ENCODE data around the gene TDG. TPM values are rescaled to one million over a fixed set of nuclear protein-coding genes. Genes with fewer than 3 reads are reported as not detected.

The TDG gene
- total RNA-seq, 1 experiment from 2014 or later = 70.3 TPM

DNA sequence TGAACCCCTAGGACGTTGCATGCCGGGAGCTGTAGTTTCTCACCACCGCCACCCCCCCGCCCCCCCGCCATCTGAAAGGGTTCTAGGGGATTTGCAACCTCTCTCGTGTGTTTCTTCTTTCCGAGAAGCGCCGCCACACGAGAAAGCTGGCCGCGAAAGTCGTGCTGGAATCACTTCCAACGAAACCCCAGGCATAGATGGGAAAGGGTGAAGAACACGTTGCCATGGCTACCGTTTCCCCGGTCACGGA lies 36.0 kb upstream of the TDG start:
- Histone ChIP-seq H3K18ac (ENCODE audit: insufficient read length, low read depth, low read length) (no peak overlapping the region), H3K27me3 (ENCODE audit: insufficient read depth, low read length) (no peaks in the 10 kb centered on the region), H3K79me2 (ENCODE audit: insufficient read depth, low read length) (peaks cover 20% of the 10 kb centered on the region), H2BK20ac (ENCODE audit: low read depth, low read length, poor library complexity, severe bottlenecking) (no peak overlapping the region), H2AK5ac (ENCODE audit: insufficient read length, low read length) (no peak overlapping the region), H3K27ac (ENCODE audit: insufficient read length, low read depth, low read length) (no peak overlapping the region), H3K9ac (ENCODE audit: extremely low read depth, insufficient read length, low read length) (peak overlapping the region; percentile 87), H2BK5ac (ENCODE audit: insufficient read length, low read length) (no peak overlapping the region), H3K56ac (ENCODE audit: insufficient read length, low read depth, low read length) (no peak overlapping the region), H4K5ac (ENCODE audit: insufficient read length, low read depth, low read length) (no peak overlapping the region), H4K91ac (ENCODE audit: insufficient read length, low read depth, low read length) (no peak overlapping the region), H4K20me1 (ENCODE audit: control insufficient read depth, insufficient read depth, insufficient read length) (peaks cover 2% of the 10 kb centered on the region), H2BK15ac (ENCODE audit: low read depth, low read length) (no peak overlapping the region), H3K23me2 (ENCODE audit: insufficient read length, low read depth, low read length, poor library complexity, severe bottlenecking) (peaks cover 15% of the 10 kb centered on the region), H3T11ph (ENCODE audit: low read length) (no peak overlapping the region), H2BK12ac (ENCODE audit: insufficient read length, low read depth, low read length) (no peak overlapping the region), H4K8ac (replicated peaks; ENCODE audit: insufficient read length, low read depth, low read length) (no peak overlapping the region), H2BK120ac (ENCODE audit: low read depth, low read length, poor library complexity, severe bottlenecking) (no peak overlapping the region), H3K4ac (ENCODE audit: low read depth, low read length) (no peak overlapping the region), H2AFZ (ENCODE audit: low read length) (no peak overlapping the region), H3K9me3 (ENCODE audit: control insufficient read depth, low read depth, low read length) (no peaks in the 10 kb centered on the region), H3K23ac (ENCODE audit: insufficient read length, low read depth, low read length) (no peak overlapping the region), H3K14ac (ENCODE audit: insufficient read depth, low read length) (no peak overlapping the region), H3K4me2 (ENCODE audit: insufficient read depth, insufficient read length, low read length) (peak overlapping the region; percentile 97), H3K79me1 (ENCODE audit: insufficient read depth, low read depth, low read length, poor library complexity, severe bottlenecking) (peaks cover 7% of the 10 kb centered on the region), H3K4me1 (ENCODE audit: insufficient read depth, low read length) (no peaks in the 10 kb centered on the region; the same call in 1 of the 2 replicates)
- Mint-ChIP-seq H3K27me3 (ENCODE audit: low read depth) (no peaks in the 10 kb centered on the region), H3K27ac (peak overlapping the region in 1 of 3 experiments; percentile 73; a peak in 4 of 7 replicates), H3K36me3 (ENCODE audit: insufficient read depth in 1 of 3, low read depth in 3 of 3) (peaks cover 31 to 40% (median 33%) of the 10 kb centered on the region in 3 experiments), H3K4me3 (peak overlapping the region; percentile 80 to 91), H3K9me3 (no peaks in the 10 kb centered on the region), H3K4me1 (peaks cover 25 to 33% of the 10 kb centered on the region in 2 experiments)
- no peak for DNase-seq
- TF ChIP-seq, protein P1, sequence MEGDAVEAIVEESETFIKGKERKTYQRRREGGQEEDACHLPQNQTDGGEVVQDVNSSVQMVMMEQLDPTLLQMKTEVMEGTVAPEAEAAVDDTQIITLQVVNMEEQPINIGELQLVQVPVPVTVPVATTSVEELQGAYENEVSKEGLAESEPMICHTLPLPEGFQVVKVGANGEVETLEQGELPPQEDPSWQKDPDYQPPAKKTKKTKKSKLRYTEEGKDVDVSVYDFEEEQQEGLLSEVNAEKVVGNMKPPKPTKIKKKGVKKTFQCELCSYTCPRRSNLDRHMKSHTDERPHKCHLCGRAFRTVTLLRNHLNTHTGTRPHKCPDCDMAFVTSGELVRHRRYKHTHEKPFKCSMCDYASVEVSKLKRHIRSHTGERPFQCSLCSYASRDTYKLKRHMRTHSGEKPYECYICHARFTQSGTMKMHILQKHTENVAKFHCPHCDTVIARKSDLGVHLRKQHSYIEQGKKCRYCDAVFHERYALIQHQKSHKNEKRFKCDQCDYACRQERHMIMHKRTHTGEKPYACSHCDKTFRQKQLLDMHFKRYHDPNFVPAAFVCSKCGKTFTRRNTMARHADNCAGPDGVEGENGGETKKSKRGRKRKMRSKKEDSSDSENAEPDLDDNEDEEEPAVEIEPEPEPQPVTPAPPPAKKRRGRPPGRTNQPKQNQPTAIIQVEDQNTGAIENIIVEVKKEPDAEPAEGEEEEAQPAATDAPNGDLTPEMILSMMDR (conservative IDR thresholded peaks at IDR 0.05) = no peak
- WGBS (ENCODE audit: extremely low coverage, insufficient read length, low lambda C conversion rate) = no CpG with 5 or more reads among the region's 18 CpGs

Measured in H9 (cell line).